T-helper 1 cell treated with Interleukin-12 subunit alpha and Interleukin-12 subunit beta and Interleukin-4 antibody, amounts not matched to agents 30 ng/mL and 1 ng/mL, for 36 hours (primary cell): ENCODE data around the gene PRKX. TPM values are rescaled to one million over a fixed set of nuclear protein-coding genes. Genes with fewer than 3 reads are reported as not detected.
"Not testable (repeated sequence)": the region's sequence is repeated elsewhere in the genome, so short reads cannot be mapped to it uniquely, and the experiment has no call there.

Experiments used
- intact Hi-C: fragments of 100-400 bp; cut with micrococcal nuclease; formaldehyde crosslinking; loops from one replicate; pipeline ENCODE4 v1.15.1; 2024
- total RNA-seq: library from RNA; stranded (reverse); gene quantifications from 2 replicates; pipeline ENCODE4 v1.2.3, GENCODE V29; 2022

The PRKX gene
- total RNA-seq, result 115 and 119 TPM in 2 replicates

GRCh38 chrX:3713225-3713936, at the start of gene PRKX:
Gene PRKX, minus strand, starts transcription at chrX:3713649. Its CDS starts 396 bp downstream, at chrX:3713253.
- intact Hi-C loops, result loop anchor here (1.0 to 10.0 kb wide), 6 partner anchors 25 to 1019 kb away; partner anchors contain the start of gene CD99

- intact Hi-C loops, result no loop called here
These were observed 49.7 kb upstream of the PRKX start for GRCh38 chrX:3763111-3763510.

GRCh38 chrX:3757510-3758025, 44.1 kb upstream of the PRKX start:
- intact Hi-C loops, result no loop called here

GRCh38 chrX:3748052-3748559, 34.7 kb upstream of the PRKX start:
- intact Hi-C loops, result no loop called here

- intact Hi-C loops, result loop anchor here (2.0 kb wide), 1 partner anchor 67 kb away; no protein-coding TSS in a partner anchor
These were observed 30.5 kb upstream of the PRKX start for GRCh38 chrX:3743801-3744439.

GRCh38 chrX:3740946-3741345, 27.5 kb upstream of the PRKX start:
- intact Hi-C loops, result not testable (repeated sequence)

- intact Hi-C loops, result loop anchor here (2.0 to 5.0 kb wide), 2 partner anchors 26 to 39 kb away; partner anchors contain the start of gene PRKX
These were observed 25.1 kb upstream of the PRKX start for GRCh38 chrX:3738509-3738908.

- intact Hi-C loops, result loop anchor here (5.0 kb wide), 1 partner anchor 41 kb away; no protein-coding TSS in a partner anchor
These were observed 23.1 kb upstream of the PRKX start for GRCh38 chrX:3736536-3736935.

- intact Hi-C loops, result loop anchor here (5.0 kb wide), 1 partner anchor 41 kb away; no protein-coding TSS in a partner anchor
These were observed 22.4 kb upstream of the PRKX start for GRCh38 chrX:3735891-3736290.

GRCh38 chrX:3734456-3734855, 21.0 kb upstream of the PRKX start:
- intact Hi-C loops, result not testable (repeated sequence)

GRCh38 chrX:3733043-3733430, 19.6 kb upstream of the PRKX start:
- intact Hi-C loops, result no loop called here

GRCh38 chrX:3732326-3733042, 19.0 kb upstream of the PRKX start:
- intact Hi-C loops, result not testable (repeated sequence)

- intact Hi-C loops, result no loop called here
These were observed 15.0 kb upstream of the PRKX start for GRCh38 chrX:3728454-3728853.

GRCh38 chrX:3723460-3723859, 10.0 kb upstream of the PRKX start:
- intact Hi-C loops, result not testable (repeated sequence)

- intact Hi-C loops, result loop anchor here (10.0 kb wide), 1 partner anchor 1023 kb away; the partner anchor contains the start of gene CD99
These were observed 4.4 kb upstream of the PRKX start for GRCh38 chrX:3717742-3718420.

- intact Hi-C loops, result loop anchor here (10.0 kb wide), 1 partner anchor 1021 kb away; the partner anchor contains the start of gene CD99
These were observed 2.5 kb upstream of the PRKX start for GRCh38 chrX:3715921-3716320.

GRCh38 chrX:3714706-3715479, 1.4 kb upstream of the PRKX start:
- intact Hi-C loops, result loop anchor here (5.0 to 10.0 kb wide), 2 partner anchors 72 to 1020 kb away; partner anchors contain the start of gene CD99

GRCh38 chrX:3713937-3714434, 537 bp upstream of the PRKX start:
- intact Hi-C loops, result loop anchor here (1.0 to 10.0 kb wide), 6 partner anchors 25 to 1019 kb away; partner anchors contain the start of gene CD99

GRCh38 chrX:3712870-3713224, 602 bp downstream of the PRKX start:
- intact Hi-C loops, result loop anchor here (1.0 to 10.0 kb wide), 6 partner anchors 26 to 1018 kb away; partner anchors contain the start of gene CD99
